Measurements from ENCODE around the gene OGDH. TPM values are rescaled to one million over a fixed set of nuclear protein-coding genes. Genes with fewer than 3 reads are reported as not detected.

OGDH gene
- total and polyA plus RNA-seq, 7 donors: 176 to 500 (median 252) TPM

DNA sequence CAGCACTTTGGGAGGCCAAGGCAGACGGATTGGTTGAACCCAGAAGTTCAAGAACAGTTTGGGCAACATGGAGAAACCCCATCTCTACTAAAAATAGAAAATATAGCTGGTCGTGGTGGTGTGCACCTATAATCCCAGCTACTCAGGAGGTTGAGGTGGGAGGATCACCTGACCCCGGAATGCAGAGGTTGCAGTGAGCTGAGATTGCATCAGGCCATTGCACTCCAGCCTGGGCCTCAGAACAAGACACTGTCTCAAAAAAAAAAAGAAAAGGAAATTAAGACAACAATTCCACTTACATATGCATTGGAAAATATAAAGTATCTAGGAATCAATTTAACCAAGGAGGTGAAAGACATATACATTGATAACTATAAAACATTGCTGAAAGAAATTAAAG is 7.2 kb upstream of the OGDH start:
- no peaks in the 10 kb centered on the region for H3K27me3 ChIP-seq (ENCODE audit: insufficient read depth in 3 of 3, low read length in 2 of 3)
- WGBS, 3 donors: 66 to 75% (median 67%) methylated on average over 3 of the region's 3 CpGs
- TF ChIP-seq, protein P1, sequence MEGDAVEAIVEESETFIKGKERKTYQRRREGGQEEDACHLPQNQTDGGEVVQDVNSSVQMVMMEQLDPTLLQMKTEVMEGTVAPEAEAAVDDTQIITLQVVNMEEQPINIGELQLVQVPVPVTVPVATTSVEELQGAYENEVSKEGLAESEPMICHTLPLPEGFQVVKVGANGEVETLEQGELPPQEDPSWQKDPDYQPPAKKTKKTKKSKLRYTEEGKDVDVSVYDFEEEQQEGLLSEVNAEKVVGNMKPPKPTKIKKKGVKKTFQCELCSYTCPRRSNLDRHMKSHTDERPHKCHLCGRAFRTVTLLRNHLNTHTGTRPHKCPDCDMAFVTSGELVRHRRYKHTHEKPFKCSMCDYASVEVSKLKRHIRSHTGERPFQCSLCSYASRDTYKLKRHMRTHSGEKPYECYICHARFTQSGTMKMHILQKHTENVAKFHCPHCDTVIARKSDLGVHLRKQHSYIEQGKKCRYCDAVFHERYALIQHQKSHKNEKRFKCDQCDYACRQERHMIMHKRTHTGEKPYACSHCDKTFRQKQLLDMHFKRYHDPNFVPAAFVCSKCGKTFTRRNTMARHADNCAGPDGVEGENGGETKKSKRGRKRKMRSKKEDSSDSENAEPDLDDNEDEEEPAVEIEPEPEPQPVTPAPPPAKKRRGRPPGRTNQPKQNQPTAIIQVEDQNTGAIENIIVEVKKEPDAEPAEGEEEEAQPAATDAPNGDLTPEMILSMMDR (IDR thresholded peaks at IDR 0.05): no peak
- H3K36me3 ChIP-seq (ENCODE audit: insufficient read depth in 1 of 2, low read depth in 1 of 2): no peaks in the 10 kb centered on the region
- intact Hi-C loops (cut with DNase I): loop anchor here in 1 of 2 donors (10.0 kb wide), 1 partner anchor 156 kb away; no protein-coding TSS in a partner anchor
- no peak overlapping the region for H3K4me3 ChIP-seq
- ATAC-seq: no peak
- no peaks in the 10 kb centered on the region for H3K9me3 ChIP-seq
- H3K27ac ChIP-seq: no peak overlapping the region
- DNase-seq: no peak
- H3K4me1 ChIP-seq: peaks cover 5% of the 10 kb centered on the region

DNA sequence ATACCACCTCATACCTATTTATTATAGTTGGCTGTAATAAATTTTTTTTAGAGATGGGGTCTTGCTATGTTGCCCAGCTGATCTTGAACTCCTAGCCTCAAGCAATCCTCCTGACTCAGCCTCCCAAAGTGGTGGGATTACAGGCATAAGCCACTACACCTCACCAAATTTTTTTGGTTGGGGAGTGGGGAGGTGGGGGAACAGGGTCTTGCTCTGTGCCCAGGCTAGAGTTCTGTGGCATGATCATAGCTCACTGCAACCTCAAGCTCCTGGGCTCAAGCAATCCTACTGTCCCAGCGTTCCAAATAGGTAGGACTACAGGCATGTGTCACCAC is 3.9 kb upstream of the OGDH start:
- no peak for ATAC-seq
- Histone ChIP-seq H3K27me3 (ENCODE audit: insufficient read depth in 3 of 3, low read length in 2 of 3) (no peaks in the 10 kb centered on the region), H3K9me3 (no peaks in the 10 kb centered on the region), H3K27ac (no peak overlapping the region), H3K36me3 (ENCODE audit: insufficient read depth in 1 of 2, low read depth in 1 of 2) (no peaks in the 10 kb centered on the region), H3K4me3 (no peak overlapping the region), H3K4me1 (peaks cover 7% of the 10 kb centered on the region)
- TF ChIP-seq, protein P1 (IDR thresholded peaks at IDR 0.05): no peak
- intact Hi-C loops (cut with DNase I): loop anchor here in 1 of 2 donors (10.0 kb wide), 1 partner anchor 82 kb away; no protein-coding TSS in a partner anchor
- 70 to 78% (median 71%) methylated on average over 1 of the region's 1 CpG for WGBS, 3 donors
- no peak for DNase-seq

DNA sequence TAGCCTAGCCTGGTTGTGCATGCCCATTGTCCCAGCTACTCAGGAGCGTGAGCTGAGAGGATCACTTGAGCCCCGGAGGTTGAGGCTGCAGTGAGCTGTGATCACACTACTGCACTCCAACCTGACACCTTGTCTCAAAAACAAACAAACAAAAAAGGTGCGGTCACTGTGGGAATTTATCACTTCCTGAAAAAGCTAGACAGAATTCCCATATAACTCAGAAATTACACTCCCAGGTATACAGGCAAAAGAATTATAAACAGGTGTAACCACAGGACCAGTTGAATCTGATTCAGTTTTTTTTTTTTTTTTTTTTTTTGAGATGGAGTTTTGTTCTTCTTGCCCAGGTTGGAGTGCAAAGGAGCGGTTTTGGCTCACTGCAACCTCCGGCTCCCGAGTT is 3.2 kb upstream of the OGDH start:
- Histone ChIP-seq H3K4me1 (peaks cover 11% of the 10 kb centered on the region), H3K36me3 (ENCODE audit: insufficient read depth in 1 of 2, low read depth in 1 of 2) (peaks cover 0 to 3% of the 10 kb centered on the region in 2 donors), H3K27ac (no peak overlapping the region), H3K9me3 (no peaks in the 10 kb centered on the region), H3K27me3 (ENCODE audit: insufficient read depth in 3 of 3, low read length in 2 of 3) (no peaks in the 10 kb centered on the region), H3K4me3 (no peak overlapping the region)
- ATAC-seq (no peak), DNase-seq (no peak)
- WGBS, 3 donors: 73 to 85% (median 80%) methylated on average over 6 of the region's 6 CpGs
- TF ChIP-seq, protein P1 (IDR thresholded peaks at IDR 0.05): no peak
- intact Hi-C loops (cut with DNase I): loop anchor here in 1 of 2 donors (10.0 kb wide), 1 partner anchor 82 kb away; no protein-coding TSS in a partner anchor

DNA sequence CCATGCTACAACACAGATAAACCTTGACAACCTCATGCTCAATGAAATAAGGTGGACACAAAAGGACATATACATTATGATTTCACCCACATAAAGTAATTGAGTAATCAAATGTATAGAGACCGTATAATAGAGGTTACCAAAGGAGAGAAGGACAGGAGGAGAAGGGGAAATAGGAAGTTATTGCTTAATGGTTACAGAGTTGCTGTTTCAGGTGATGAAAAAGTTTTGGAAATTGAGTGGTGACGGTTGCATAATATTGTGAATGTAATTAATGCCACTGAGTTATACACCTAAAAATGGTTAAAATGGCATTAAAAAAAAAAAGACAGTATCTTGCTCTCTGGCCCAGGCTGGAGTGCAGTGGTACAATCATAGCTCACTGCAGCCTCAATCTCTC is 1.5 kb upstream of the OGDH start:
- peak overlapping the region; percentile 96 for H3K27ac ChIP-seq
- DNase-seq (no peak), ATAC-seq (no peak)
- peaks cover 23% of the 10 kb centered on the region for H3K4me1 ChIP-seq
- no peak overlapping the region for H3K4me3 ChIP-seq
- H3K27me3 ChIP-seq (ENCODE audit: insufficient read depth in 3 of 3, low read length in 2 of 3): no peaks in the 10 kb centered on the region
- intact Hi-C loops (cut with DNase I): loop anchor here (5.0 to 10.0 kb wide), 4 partner anchors 42 to 192 kb away; partner anchors contain the start of genes PPIA (in 1 of the 2) and ZMIZ2 (in 1 of the 2)
- peaks cover 0 to 4% of the 10 kb centered on the region in 2 donors for H3K36me3 ChIP-seq (ENCODE audit: insufficient read depth in 1 of 2, low read depth in 1 of 2)
- TF ChIP-seq, protein P1 (IDR thresholded peaks at IDR 0.05): no peak
- WGBS, 3 donors: 87 to 91% (median 88%) methylated on average over 2 of the region's 2 CpGs
- no peaks in the 10 kb centered on the region for H3K9me3 ChIP-seq

Data from psoas muscle (tissue), 8 donors.